ENCODE data around the gene SLC37A2.

DNA sequence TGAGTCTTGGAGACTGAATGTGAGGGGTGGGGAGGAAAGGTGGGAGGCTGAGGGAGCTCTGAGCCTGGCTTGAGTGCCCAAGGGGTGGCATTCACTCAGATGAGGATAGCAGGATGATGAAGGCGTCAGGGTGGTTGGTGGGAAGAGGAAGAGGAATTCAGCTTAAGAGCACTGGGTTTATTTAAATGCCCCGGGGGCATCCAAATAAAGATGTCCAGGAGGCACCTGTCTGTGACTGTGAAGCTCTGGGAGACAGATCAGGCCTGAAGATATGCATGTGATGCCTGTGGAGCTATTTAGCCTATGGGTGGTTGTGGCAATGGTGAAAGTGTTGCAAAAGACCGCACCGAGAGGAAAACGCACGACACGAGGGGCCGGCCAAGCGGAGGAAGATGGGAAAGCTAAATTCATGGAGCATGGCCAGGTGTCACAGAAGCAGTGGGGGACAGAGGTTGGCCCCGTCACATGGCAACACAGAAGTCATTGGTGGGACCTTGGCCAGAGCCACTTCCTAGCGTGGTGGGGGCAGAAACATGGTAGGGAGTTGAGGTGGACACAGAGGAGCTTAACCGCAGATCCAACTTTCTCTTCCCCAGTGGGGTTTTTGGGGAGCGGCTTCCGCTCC is 15.5 kb downstream of the SLC37A2 start:
- TF ChIP-seq, protein P1, sequence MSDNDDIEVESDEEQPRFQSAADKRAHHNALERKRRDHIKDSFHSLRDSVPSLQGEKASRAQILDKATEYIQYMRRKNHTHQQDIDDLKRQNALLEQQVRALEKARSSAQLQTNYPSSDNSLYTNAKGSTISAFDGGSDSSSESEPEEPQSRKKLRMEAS (CRISPR knock-in tag; IDR thresholded peaks at IDR 0.05), result no peak
- TF ChIP-seq, protein P2, sequence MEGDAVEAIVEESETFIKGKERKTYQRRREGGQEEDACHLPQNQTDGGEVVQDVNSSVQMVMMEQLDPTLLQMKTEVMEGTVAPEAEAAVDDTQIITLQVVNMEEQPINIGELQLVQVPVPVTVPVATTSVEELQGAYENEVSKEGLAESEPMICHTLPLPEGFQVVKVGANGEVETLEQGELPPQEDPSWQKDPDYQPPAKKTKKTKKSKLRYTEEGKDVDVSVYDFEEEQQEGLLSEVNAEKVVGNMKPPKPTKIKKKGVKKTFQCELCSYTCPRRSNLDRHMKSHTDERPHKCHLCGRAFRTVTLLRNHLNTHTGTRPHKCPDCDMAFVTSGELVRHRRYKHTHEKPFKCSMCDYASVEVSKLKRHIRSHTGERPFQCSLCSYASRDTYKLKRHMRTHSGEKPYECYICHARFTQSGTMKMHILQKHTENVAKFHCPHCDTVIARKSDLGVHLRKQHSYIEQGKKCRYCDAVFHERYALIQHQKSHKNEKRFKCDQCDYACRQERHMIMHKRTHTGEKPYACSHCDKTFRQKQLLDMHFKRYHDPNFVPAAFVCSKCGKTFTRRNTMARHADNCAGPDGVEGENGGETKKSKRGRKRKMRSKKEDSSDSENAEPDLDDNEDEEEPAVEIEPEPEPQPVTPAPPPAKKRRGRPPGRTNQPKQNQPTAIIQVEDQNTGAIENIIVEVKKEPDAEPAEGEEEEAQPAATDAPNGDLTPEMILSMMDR (IDR thresholded peaks at IDR 0.05), result no peak

Data from WTC11 (cell line).